Astrocyte of the spinal cord (primary cell): Measurements from ENCODE around the gene JPH3.

Experiments used
- DNase-seq: peaks from one replicate; pipeline ENCODE4 v3.0.0; 2011; ENCODE audit warnings: low read depth, low spot score
- H3K4me3 ChIP-seq: 2 replicates; pipeline ENCODE4 v1.5.1; 2011; ENCODE audit warnings: low read depth, mild to moderate bottlenecking, low read length, moderate library complexity
- in situ Hi-C: cut with HindIII; loops from 2 replicates; pipeline ENCODE4 v1.10.0; 2017; ENCODE audit warnings: low sequenced_read_pairs
- TF ChIP-seq, protein P1 (sequence below): IDR thresholded peaks from 2 replicates; pipeline ENCODE4 v1.5.1; 2012; ENCODE audit warnings: low read depth, mild to moderate bottlenecking, low read length, inconsistent platforms

Gene JPH3

GRCh38 chr16:87727346-87727745 is 125.0 kb downstream of the JPH3 start:
- TF ChIP-seq, protein P1, sequence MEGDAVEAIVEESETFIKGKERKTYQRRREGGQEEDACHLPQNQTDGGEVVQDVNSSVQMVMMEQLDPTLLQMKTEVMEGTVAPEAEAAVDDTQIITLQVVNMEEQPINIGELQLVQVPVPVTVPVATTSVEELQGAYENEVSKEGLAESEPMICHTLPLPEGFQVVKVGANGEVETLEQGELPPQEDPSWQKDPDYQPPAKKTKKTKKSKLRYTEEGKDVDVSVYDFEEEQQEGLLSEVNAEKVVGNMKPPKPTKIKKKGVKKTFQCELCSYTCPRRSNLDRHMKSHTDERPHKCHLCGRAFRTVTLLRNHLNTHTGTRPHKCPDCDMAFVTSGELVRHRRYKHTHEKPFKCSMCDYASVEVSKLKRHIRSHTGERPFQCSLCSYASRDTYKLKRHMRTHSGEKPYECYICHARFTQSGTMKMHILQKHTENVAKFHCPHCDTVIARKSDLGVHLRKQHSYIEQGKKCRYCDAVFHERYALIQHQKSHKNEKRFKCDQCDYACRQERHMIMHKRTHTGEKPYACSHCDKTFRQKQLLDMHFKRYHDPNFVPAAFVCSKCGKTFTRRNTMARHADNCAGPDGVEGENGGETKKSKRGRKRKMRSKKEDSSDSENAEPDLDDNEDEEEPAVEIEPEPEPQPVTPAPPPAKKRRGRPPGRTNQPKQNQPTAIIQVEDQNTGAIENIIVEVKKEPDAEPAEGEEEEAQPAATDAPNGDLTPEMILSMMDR, result no peak
- H3K4me3 ChIP-seq, result no peak overlapping the region
- no peak for DNase-seq
- in situ Hi-C loops, result no loop called here

GRCh38 chr16:87728026-87728425 is 125.7 kb downstream of the JPH3 start:
- DNase-seq, result peak; percentile 60
- H3K4me3 ChIP-seq, result no peak overlapping the region
- in situ Hi-C loops, result no loop called here
- TF ChIP-seq, protein P1, result no peak

- in situ Hi-C loops, result no loop called here
- no peak for DNase-seq
- TF ChIP-seq, protein P1, result no peak
- no peak overlapping the region for H3K4me3 ChIP-seq
These were observed 127.1 kb downstream of the JPH3 start for GRCh38 chr16:87729266-87729954.

DNA sequence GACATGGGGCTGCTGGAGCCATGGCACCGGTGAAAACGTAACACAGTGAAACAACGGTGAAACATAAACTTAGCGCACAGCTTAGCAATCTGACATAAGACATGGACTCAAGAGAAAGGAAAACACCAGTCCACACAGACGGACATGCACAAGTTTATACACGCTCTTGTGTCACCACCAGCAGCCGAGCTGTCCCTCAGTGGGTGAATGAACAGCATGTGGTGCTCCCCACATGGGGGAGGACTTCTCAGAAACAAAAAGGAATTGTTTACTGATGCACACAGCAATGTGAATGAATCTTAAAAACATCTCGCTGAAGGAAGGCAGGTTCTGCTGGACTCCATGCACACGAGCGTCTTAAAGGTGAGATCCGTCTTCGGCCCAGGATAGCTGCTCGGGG is 129.3 kb downstream of the JPH3 start:
- DNase-seq, result no peak
- H3K4me3 ChIP-seq, result no peak overlapping the region
- in situ Hi-C loops, result no loop called here
- TF ChIP-seq, protein P1, result no peak

GRCh38 chr16:87733190-87733589 is 130.9 kb downstream of the JPH3 start:
- in situ Hi-C loops, result no loop called here

GRCh38 chr16:87734644-87735043 is 132.3 kb downstream of the JPH3 start:
- no peak for DNase-seq
- TF ChIP-seq, protein P1, result no peak
- in situ Hi-C loops, result no loop called here
- no peak overlapping the region for H3K4me3 ChIP-seq

More at GRCh38 chr16:87733190-87733589, 130.9 kb downstream of the JPH3 start:
- H3K4me3 ChIP-seq, result no peak overlapping the region
- DNase-seq, result no peak
- TF ChIP-seq, protein P1, result no peak
